Activated naive CD4-positive, alpha-beta T cell (primary cell): ENCODE data around the gene SRXN1.

Experiments used
- DNase-seq, 4 experiments: peaks; one replicate each; lab custom pipeline; 2025; lab: John Stamatoyannopoulos, UW

SRXN1 gene

DNA sequence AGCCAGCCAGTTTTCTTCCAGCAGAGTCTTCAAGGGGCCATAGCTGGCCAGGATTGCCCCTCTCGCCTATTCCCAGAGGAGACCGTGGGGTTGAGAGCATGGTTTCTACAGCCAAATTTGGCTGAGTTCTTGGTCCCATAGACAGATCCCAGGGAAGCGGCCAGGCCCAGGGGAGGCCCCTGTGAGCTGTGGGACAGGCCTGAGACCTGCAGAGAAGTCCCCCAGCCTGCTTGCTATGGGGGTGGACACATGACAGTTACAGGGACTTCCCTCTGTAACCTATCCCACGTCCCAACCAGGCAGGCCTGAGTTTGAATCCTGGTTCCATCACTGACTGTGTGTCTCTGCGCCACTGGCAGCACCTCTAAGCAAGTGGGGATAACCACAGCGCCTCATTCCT, 45.5 kb downstream of the SRXN1 start:
- no peak for DNase-seq

GRCh38 chr20:605237-605636, 47.8 kb downstream of the SRXN1 start:
- no peak for DNase-seq

DNA sequence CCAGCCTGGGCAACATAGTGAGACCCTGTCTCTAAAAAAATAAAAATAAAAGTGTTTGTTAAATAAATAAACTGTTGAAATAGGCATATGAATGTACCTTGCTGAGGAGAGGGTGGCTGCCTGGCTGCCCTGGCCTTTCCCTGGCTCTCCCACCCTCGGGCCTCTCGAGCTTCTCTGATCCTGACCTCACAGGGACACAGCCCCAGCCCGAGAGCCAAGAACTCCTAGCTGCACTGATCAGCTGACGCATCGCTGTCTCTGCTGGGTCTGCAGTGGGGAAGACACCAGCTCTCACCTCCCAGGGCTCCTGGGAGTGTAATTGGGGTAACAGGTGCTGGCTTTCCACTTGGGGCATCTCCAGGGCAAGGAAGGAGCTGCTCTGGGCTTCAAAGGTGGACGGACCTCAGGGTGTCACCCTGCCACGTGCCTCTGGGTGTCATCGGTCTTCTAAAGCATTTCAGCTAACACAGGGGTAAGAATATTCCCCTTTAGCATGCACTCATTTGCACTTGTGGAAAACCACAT, 49.8 kb downstream of the SRXN1 start:
- no peak for DNase-seq

DNA sequence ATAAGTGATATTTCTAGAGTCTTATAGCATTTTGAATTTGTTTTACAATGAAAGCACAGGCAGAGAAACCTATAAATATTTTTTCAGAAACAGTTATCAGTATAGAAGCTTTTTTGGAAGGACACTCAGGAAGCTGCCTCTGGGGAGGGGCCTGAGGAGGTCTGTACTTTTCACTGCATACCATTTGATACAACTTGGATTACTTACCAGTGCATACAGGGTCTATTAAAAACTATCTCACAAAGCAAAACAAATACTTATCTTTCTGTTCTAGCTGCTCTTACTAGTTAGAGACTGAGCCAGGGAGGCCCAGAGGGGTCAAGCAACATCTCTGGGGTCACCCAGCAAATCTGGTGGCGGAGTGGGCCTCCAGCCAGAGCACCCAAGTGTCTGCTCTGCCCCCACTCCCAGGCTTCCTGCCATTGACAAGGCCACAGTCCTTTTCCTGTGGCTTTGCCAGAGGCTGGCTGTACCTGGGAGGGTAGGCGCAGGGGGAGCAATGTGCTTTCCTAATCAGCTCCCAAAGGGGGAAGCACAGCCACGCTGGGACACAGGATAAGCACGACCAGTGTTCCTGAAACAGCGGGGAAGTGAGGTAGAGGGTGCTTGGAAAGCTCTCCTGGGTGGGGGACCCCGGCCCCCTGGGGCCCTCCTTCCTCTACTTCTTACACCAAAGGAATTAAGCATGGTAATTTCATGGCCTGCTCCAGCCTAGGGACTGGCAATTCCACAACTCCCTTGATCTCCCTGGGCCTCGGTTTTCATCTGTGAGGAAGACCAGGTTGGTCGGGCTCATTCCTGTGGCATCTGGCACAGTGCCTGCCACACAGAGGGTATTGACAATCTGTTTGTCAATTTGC, 50.7 kb downstream of the SRXN1 start:
- no peak for DNase-seq

- no peak for DNase-seq
These were observed 52.3 kb downstream of the SRXN1 start for GRCh38 chr20:600736-601135.

DNA sequence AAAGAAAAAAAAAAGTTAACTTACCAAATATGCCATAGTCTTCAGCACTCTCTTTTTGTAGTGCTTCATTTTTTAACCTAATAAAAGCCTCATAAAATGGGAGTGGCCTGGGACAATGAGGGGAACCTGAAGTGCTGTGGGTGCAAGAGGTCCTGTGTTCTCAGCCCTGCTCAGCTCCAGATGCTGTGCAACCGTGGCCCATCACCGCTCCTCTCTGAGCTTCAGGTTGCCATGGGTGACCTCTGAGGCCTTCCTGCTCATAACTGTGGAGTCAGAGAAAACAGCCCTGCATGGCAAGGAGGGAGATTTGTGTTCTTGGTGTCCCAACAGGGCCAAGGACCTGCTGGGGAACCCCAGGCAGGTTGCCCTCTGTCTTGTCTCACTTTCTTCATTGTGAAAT, 52.9 kb downstream of the SRXN1 start:
- no peak for DNase-seq

DNA sequence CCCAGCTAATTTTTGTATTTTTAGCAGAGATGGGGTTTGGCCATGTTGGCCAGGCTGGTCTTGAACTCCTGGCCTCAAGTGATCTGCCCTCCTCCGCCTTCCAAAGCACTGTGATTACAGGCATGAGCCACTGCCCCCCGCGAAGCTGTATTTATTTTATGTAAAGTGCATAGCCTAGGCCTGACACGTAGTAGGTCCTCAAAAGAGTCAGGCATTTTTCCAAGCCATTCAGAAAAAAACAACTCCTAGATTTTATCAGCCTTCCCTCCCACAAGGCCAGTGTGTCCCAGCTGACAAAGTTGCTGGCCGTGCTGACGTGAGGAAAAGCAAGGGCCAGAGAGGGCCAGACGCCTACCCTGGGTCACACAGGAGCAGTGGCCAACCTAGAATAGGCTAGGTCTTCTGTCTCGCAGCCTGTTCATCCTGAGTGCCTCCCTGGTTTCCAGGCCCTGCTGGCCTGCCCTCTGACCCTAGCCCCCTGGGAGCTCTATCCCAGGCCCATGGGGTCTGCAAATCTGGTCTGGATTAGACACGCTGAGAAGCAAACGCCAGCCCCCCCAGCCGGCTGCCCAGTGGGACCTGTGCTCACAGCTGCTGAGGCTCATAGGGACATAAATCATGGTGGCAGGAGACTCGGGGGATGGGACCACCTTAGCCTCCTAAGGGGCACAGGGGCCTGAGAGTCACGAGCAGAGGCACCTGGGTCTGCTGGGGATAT, 54.7 kb downstream of the SRXN1 start:
- no peak for DNase-seq

- DNase-seq, result no peak
These were observed 55.4 kb downstream of the SRXN1 start for GRCh38 chr20:597560-597959.
